Ishikawa (cell line): Measurements from ENCODE around the gene SMIM22.

Experiments used
- CEBPB ChIP-seq: IDR thresholded peaks from 2 replicates; pipeline ENCODE4 v1.6.1; 2012
- EP300 ChIP-seq: IDR thresholded peaks from 2 replicates; pipeline ENCODE4 v1.6.1; 2012; ENCODE audit warnings: borderline replicate concordance
- FOXM1 ChIP-seq: IDR thresholded peaks from 2 replicates; pipeline ENCODE4 v1.6.1; 2012; ENCODE audit warnings: low read depth, borderline replicate concordance
- MAX ChIP-seq: IDR thresholded peaks from 2 replicates; pipeline ENCODE4 v1.6.1; 2012
- RAD21 ChIP-seq: IDR thresholded peaks from 2 replicates; pipeline ENCODE4 v1.6.1; 2012; ENCODE audit warnings: low read depth
- TAF1 ChIP-seq: IDR thresholded peaks from 2 replicates; pipeline ENCODE4 v1.6.1; 2012; ENCODE audit warnings: low read depth, mild to moderate bottlenecking
- TCF12 ChIP-seq: IDR thresholded peaks from 2 replicates; pipeline ENCODE4 v1.6.1; 2012; ENCODE audit warnings: low read depth
- TEAD4 ChIP-seq: IDR thresholded peaks from 2 replicates; pipeline ENCODE4 v1.6.1; 2012
- YY1 ChIP-seq: IDR thresholded peaks from 2 replicates; pipeline ENCODE4 v1.6.1; 2012; ENCODE audit warnings: low read depth
- TF ChIP-seq, protein P1 (sequence below): IDR thresholded peaks from 2 replicates; pipeline ENCODE4 v1.6.1; 2012; ENCODE audit warnings: low read depth, mild to moderate bottlenecking

DNA sequence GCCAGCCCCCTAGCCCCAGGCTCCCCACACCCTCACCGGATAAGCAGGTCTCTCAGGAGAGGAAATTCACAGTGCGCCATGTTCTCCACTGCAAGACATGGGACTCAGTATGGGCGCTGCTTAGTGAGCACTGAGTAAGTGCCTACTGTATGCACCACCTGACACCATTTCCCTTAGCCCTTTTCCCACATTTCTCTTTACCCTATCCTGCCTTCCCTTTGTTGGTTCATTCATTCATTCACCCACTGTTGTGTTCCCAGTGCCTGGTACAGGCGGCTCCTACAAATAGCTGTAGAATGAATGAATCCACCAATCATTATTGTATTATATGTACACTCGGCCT is 17.1 kb upstream of the SMIM22 start:
- no peak for TF ChIP-seq TAF1
- no peak for TF ChIP-seq EP300
- no peak for TF ChIP-seq FOXM1
- TF ChIP-seq TEAD4 = no peak
- TF ChIP-seq YY1 = no peak
- TF ChIP-seq RAD21 = no peak
- TF ChIP-seq, protein P1, sequence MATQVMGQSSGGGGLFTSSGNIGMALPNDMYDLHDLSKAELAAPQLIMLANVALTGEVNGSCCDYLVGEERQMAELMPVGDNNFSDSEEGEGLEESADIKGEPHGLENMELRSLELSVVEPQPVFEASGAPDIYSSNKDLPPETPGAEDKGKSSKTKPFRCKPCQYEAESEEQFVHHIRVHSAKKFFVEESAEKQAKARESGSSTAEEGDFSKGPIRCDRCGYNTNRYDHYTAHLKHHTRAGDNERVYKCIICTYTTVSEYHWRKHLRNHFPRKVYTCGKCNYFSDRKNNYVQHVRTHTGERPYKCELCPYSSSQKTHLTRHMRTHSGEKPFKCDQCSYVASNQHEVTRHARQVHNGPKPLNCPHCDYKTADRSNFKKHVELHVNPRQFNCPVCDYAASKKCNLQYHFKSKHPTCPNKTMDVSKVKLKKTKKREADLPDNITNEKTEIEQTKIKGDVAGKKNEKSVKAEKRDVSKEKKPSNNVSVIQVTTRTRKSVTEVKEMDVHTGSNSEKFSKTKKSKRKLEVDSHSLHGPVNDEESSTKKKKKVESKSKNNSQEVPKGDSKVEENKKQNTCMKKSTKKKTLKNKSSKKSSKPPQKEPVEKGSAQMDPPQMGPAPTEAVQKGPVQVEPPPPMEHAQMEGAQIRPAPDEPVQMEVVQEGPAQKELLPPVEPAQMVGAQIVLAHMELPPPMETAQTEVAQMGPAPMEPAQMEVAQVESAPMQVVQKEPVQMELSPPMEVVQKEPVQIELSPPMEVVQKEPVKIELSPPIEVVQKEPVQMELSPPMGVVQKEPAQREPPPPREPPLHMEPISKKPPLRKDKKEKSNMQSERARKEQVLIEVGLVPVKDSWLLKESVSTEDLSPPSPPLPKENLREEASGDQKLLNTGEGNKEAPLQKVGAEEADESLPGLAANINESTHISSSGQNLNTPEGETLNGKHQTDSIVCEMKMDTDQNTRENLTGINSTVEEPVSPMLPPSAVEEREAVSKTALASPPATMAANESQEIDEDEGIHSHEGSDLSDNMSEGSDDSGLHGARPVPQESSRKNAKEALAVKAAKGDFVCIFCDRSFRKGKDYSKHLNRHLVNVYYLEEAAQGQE = no peak
- no peak for TF ChIP-seq MAX
- no peak for TF ChIP-seq TCF12
- TF ChIP-seq CEBPB = no peak
